Naive B cell (primary cell): ENCODE data around the gene GPATCH1. TPM values are rescaled to one million over a fixed set of nuclear protein-coding genes. Genes with fewer than 3 reads are reported as not detected.

Experiments used
- ATAC-seq, 2 donors: fragments of 150-1000 bp; cut with Tn5 transposase; 2 replicates each; pipeline ENCODE4 v1.10.0; 2021; ENCODE audit warnings: low read depth in 2 of 2, mild to moderate bottlenecking in 2 of 2, moderate library complexity in 2 of 2
- DNase-seq: peaks from one replicate; pipeline ENCODE4 v3.0.0; 2022
- H3K27ac Mint-ChIP-seq, 6 donors: one replicate each; pipeline ENCODE4 v1.8.0; 2020 to 2022; ENCODE audit warnings: mild to moderate bottlenecking in 6 of 6, mixed read lengths in 6 of 6, moderate library complexity in 5 of 6, inconsistent platforms in 2 of 6
- H3K27me3 Mint-ChIP-seq, 3 donors: one replicate each; pipeline ENCODE4 v1.8.0; 2021 to 2022; ENCODE audit warnings: mixed read lengths in 3 of 3, mild to moderate bottlenecking in 1 of 3
- H3K36me3 Mint-ChIP-seq, 2 donors: one replicate each; pipeline ENCODE4 v1.8.0; 2020 to 2022; ENCODE audit warnings: mixed read lengths in 2 of 2, inconsistent platforms in 1 of 2, mild to moderate bottlenecking in 1 of 2
- H3K4me1 Mint-ChIP-seq, 3 donors: one replicate each; pipeline ENCODE4 v1.8.0; 2020 to 2022; ENCODE audit warnings: mixed read lengths in 3 of 3, inconsistent platforms in 1 of 3, mild to moderate bottlenecking in 1 of 3, moderate library complexity in 1 of 3
- H3K4me3 Mint-ChIP-seq, 8 donors: one replicate each; pipeline ENCODE4 v1.8.0; 2020 to 2022; ENCODE audit warnings: mild to moderate bottlenecking in 8 of 8, mixed read lengths in 8 of 8, moderate library complexity in 8 of 8, inconsistent platforms in 2 of 8
- H3K9me3 Mint-ChIP-seq, 7 donors: one replicate each; pipeline ENCODE4 v1.8.0; 2020 to 2022; ENCODE audit warnings: mixed read lengths in 7 of 7, mild to moderate bottlenecking in 5 of 7, inconsistent platforms in 2 of 7, moderate library complexity in 1 of 7
- polyA plus RNA-seq, 6 donors: library from polyadenylated mRNA; unstranded; fragments of 300-500 nt; fragmentation: Illumina TruSeq; gene quantifications; one replicate each; pipeline ENCODE4 v1.2.3, GENCODE V29; 2021; ENCODE audit warnings: low read depth in 6 of 6

The GPATCH1 gene
- polyA plus RNA-seq, 6 donors from 2014 or later: 1.5 to 8.1 (median 5.1) TPM

DNA sequence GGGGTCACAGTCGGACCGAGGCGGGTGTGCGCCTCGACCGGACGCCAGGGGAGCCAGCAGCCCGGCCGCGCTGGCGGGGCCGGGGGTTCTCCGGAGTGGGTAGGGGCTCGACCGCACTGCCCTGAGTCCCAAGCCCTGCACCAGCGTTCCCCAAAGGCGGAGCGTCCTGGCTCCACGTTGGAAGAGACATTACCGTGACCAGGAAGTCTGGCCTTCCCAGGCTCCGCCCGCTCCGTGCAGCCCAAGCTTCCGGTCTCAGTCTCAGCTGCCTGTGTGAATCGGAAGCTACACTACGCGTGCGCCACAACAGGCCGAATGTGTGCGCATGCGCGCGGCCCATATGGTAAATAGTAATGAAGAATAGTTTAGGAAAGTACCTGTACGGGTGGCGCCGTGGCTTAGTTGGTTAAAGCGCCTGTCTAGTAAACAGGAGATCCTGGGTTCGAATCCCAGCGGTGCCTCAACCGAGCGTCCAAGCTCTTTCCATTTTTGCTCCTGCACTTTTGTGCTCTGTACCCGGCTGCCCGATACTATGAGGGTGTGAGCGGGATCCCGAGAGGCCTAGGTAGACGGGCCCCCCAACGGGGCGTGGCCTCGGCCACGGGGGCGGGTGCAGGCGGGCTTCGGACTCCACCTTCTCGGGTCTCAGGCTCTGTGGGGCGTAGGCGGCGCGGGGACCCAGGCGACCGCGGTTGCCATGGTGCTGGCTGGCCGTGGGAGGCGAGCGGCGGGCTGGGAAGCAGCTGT, 95.9 kb downstream of the GPATCH1 start:
- H3K36me3 Mint-ChIP-seq: peaks cover 0 to 15% of the 10 kb centered on the region in 2 donors
- H3K4me1 Mint-ChIP-seq: peaks cover 39 to 54% (median 41%) of the 10 kb centered on the region in 3 donors
- H3K4me3 Mint-ChIP-seq: peak overlapping the region; percentile 92 to 99 (median 98)
- peak; percentile 69 to 70 for ATAC-seq
- H3K27me3 Mint-ChIP-seq: peaks cover 0 to 5% (median 4%) of the 10 kb centered on the region in 3 donors
- peaks cover 0 to 4% (median 0%) of the 10 kb centered on the region in 7 donors for H3K9me3 Mint-ChIP-seq
- DNase-seq: peak; percentile 99
- H3K27ac Mint-ChIP-seq: peak overlapping the region; percentile 99 to 100 (median 100)

DNA sequence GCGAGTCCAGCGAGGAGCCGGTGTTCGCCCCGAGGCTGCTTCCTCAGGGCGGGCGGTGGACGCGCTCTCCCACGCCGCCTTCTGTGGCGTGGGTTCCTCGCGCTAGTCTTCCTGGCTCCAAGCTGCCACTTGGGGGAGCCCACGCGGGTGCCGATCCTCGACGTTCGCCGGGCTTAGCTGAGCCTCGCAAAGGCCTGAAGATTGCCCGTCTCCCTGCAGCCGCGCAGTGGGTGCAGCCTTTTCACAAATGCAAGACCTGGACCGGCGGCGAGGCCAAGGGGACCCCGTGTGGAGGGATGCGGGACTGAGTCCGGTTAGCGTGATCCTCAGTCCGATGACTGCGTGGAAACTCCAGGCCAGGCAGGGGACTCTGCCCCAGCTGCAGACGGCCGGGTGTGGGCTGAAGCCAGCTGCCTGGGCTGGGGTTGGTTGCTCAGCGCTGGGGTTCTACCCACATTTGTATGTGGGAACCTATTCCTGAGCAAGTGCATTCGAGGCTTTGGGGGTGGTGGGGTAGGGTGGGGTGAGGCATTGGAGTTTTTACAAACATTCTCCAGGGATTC, 96.5 kb downstream of the GPATCH1 start:
- Mint-ChIP-seq H3K9me3 (peaks cover 0 to 4% (median 0%) of the 10 kb centered on the region in 7 donors), H3K27me3 (peaks cover 0 to 5% (median 4%) of the 10 kb centered on the region in 3 donors), H3K4me1 (peaks cover 33 to 48% (median 36%) of the 10 kb centered on the region in 3 donors), H3K36me3 (peaks cover 0 to 10% of the 10 kb centered on the region in 2 donors), H3K4me3 (peak overlapping the region; percentile 92 to 99 (median 98)), H3K27ac (peak overlapping the region; percentile 99 to 100 (median 100))
- no peak for DNase-seq
- ATAC-seq: peak; percentile 62 to 65

Other genes with a start within 250 kb of the GPATCH1 start
- gene SLC7A9, start 211.4 kb upstream of the GPATCH1 start, polyA plus RNA-seq: not detected
- gene CEP89, start 109.2 kb upstream of the GPATCH1 start, polyA plus RNA-seq: 10 to 100 TPM; 12.1 to 18.3 (median 14.0) TPM
- 1 to 10 TPM; 1.7 to 8.5 (median 3.3) TPM for gene FAAP24, start 108.9 kb upstream of the GPATCH1 start, polyA plus RNA-seq
- 1 to 10 TPM; 2.0 to 6.9 (median 5.1) TPM for gene RHPN2, start 16.3 kb upstream of the GPATCH1 start, polyA plus RNA-seq
- under 1 TPM in 2 of 6 donors, not detected in 4; 0.43 to 0.65 TPM for gene WDR88, start 50.9 kb downstream of the GPATCH1 start, polyA plus RNA-seq
- not detected for gene LRP3, start 113.1 kb downstream of the GPATCH1 start, polyA plus RNA-seq
- gene SLC7A10, start 144.7 kb downstream of the GPATCH1 start, polyA plus RNA-seq: not detected
- under 1 TPM in 4 of 6 donors, not detected in 2; 0.09 to 0.54 (median 0.50) TPM for gene CEBPA, start 221.4 kb downstream of the GPATCH1 start, polyA plus RNA-seq